GM21447 (cell line): Measurements from ENCODE around the gene SARDH.
"Not testable (repeated sequence)": the region's sequence is repeated elsewhere in the genome, so short reads cannot be mapped to it uniquely, and the experiment has no call there.

Experiments used
- ATAC-seq: cut with Tn5 transposase; IDR thresholded peaks from one replicate; pipeline ENCODE4 v1.9.1; 2021; ENCODE audit not compliant: unreplicated experiment

The SARDH gene

GRCh38 chr9:133761641-133762248 is 23.6 kb upstream of the SARDH start:
- ATAC-seq, result no peak

DNA sequence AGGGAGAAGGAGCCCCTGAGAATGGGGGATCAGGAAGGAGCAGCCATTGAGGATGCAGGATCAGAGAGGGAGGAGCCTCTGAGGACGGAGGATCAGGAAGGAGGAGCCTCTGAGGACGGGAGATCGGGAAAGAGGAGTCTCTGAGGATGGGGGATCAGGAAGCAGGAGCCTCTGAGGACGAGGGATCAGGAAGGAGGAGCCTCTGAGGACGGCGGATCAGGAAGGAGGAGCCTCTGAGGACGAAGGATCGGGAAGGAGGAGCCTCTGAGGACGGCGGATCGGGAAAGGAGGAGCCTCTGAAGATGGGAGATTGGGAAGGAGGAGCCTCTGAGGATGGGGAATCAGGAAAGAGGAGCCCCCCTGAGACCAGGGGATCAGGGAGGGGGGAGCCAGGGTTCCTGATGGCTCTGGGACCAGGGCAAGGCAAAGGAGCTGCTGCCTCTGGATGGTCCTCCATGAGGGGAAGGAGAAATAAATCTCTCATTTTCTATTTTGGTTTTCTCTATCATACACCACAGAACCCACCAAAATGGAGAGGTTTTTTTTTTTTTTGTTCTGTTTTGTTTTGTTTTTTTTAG is 22.6 kb upstream of the SARDH start:
- no peak for ATAC-seq

GRCh38 chr9:133759946-133760345 is 21.8 kb upstream of the SARDH start:
- ATAC-seq, result no peak

DNA sequence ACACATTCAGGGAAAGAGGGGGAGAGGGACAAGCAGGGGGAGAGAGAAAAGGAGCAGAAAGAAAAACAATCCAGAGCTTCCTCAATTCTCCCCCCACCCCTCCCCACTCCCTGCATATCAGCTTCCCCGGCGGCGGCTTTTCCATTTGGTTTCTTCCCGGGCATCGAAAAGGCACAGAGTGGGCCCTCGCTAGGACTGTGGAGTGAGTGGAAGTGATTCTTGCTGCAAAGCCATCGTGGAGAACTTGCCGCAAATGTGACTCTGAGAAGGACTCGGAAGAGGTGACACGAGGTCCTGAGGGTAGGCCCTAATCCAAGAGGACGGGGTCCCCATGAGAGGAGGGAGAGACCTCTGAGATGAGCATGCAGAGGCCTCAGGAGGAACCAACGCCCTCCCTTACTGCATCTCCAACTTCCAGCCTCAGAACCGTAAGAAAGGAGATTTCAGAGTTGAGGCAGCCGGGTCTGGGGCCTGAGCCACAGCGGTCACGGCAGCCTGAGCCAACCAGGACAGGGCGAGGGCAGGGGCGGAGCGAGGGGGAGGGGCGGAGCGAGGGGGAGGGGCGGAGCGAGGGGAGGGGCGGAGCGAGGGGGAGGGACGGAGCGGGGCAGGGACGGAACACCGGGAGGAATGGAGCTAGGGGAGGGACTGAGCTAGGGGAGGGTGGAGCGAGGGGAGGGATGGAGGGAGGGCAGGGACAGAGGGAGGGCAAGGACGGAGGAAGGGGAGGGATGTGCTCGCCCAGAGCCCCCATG is 21.2 kb upstream of the SARDH start:
- ATAC-seq, result no peak

DNA sequence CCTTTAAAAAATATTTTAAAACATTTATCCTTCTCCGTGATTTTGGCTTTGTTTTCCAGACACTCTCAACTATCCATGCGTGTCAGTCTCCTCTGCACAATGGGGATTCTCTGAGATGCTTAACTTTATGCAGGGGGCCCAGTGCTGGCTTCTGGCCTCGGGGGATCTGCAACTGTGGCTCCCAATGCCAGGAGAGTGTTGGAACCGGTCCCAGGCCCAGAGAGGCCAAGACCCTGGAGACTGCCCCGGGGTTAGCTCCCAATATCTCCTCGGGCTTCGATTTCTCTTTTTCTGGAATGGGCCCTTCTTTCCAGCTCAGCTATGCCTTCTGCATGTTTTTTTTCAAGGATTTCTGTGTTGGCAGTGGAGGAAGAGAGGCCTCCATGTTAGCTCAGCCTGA is 20.1 kb upstream of the SARDH start:
- ATAC-seq, result no peak

DNA sequence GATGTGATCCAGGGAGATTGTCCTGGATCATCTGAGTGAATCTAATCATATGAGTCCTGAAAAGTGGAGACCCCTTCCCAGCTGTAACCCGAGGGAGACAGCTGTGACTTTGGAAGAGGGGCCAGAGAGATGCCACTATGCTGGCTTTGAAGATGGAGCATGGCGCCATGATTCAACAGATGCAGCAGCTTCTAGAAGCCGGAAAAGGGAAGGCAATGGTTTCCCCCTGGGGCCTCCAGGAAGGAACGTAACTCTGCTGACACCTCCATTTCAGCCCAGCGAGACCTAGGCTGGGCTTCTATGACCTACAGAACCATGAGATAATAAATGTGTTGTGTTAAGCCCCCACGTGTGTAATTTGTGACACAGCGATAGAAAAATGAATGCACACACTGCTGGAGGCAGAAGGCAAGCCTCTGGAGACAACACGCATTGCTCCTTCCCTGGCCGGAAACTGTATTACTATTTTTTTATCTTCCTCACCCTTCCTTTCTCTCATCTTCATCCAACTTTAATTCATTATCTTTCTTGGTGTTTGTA is 16.6 kb upstream of the SARDH start:
- ATAC-seq, result no peak

- no peak for ATAC-seq
Observed at GRCh38 chr9:133754187-133754586, 16.0 kb upstream of the SARDH start.

GRCh38 chr9:133752739-133753446 is 14.7 kb upstream of the SARDH start:
- no peak for ATAC-seq

GRCh38 chr9:133750982-133751649 is 13.0 kb upstream of the SARDH start:
- ATAC-seq, result no peak

DNA sequence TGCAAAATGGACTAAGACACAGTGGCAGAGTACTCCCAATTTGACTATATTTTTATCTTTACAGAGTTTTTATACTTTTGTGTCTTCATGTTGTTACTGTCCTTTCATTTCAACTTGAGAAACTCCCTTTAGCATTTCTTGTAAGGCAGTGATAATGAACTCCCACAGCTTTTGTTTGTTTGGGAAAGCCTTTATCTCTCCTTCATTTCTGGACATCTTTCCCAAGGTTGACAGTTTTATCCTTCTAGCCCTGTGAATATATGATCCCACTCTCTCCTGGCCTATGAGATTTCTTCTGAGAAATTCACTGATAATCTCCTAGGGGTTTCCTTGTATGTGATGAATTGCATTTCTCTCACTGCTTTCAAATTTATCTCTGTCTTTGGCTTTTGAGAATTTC is 9.2 kb upstream of the SARDH start:
- no peak for ATAC-seq

GRCh38 chr9:133744528-133744927 is 6.4 kb upstream of the SARDH start:
- ATAC-seq, result not testable (repeated sequence)

- peak; percentile 65 for ATAC-seq
Observed at GRCh38 chr9:133742849-133743444, 4.8 kb upstream of the SARDH start.

DNA sequence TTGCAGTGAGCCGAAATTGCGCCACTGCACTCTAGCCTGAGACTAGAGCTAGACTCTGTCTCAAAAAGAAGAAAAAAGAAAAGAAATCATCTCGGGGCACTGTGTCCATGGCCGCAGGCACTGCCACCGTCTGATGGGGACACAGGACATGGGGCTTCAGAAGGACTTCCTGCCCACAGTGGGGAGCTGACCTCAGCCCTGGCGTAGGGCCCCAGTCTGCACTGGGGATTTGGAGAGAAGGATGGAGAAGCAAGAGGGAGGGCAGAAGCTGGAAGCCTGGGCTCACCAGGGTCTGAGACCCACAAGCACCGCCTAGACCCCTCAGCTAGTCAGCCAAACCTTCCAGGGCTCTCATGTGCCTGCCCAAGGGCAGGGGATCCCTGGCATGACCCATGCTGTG is 4.1 kb upstream of the SARDH start:
- no peak for ATAC-seq

DNA sequence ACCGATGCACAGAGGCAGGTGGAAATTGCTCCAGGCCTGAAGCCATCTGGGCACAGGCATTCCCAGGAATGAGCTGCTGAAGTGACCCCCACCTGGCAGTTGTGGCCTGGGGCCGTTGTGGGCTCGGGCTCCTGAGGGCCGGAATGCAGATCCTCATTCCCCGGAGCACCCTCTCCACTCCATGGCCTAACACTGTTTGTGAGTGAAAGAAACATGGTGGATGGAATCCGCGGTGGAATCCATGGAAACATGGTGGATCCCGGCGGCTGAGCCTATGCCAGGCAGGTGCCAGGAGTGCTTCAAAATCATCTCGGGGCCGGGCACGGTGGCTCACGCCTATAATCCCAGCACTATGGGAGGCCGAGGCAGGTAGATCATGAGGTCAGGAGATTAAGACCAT is 3.6 kb upstream of the SARDH start:
- no peak for ATAC-seq

- ATAC-seq, result no peak
Observed at GRCh38 chr9:133740911-133741310, 2.8 kb upstream of the SARDH start.

DNA sequence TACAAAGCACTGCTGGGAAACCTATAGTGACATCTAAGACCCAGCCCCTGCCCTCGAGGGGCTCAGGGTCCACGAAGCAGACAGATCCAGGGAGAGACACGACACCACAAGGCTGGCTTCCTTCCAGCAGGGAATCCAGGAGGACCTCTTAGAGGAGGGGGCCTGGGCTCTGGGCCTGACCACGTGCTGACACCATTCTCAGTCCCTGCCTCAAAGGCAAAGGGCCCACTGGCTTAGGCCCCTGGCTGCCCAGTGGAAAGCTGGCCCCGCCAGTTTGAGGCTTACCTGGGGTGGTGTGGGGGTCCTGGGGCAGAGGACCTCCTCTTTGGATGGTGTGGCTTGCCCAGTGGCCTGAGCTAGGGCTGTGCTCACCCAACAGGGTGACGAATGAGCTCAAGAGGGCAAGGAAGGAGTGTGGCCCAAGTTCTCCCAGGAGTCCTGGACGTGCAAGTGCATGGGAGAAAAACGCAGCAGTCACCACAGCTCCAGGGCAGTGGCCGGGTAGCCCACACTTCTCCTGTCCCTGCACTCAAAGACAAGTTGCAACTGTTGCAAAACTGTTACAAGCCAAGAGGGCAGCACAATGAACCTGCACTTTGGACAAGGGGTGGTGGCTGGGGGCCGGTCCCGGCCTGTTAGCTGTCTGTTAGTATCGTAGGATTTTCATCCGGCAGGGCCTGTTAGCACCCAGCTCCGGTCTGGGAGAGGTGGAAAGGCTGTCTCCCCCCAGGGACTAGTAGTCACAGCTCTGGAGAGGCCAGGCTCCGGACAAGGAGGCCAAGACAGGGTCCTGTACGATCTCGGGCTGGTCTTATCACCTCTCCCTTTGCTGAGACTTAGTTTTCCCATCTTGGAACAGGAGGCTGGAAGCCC is 1.5 kb upstream of the SARDH start:
- ATAC-seq, result no peak

DNA sequence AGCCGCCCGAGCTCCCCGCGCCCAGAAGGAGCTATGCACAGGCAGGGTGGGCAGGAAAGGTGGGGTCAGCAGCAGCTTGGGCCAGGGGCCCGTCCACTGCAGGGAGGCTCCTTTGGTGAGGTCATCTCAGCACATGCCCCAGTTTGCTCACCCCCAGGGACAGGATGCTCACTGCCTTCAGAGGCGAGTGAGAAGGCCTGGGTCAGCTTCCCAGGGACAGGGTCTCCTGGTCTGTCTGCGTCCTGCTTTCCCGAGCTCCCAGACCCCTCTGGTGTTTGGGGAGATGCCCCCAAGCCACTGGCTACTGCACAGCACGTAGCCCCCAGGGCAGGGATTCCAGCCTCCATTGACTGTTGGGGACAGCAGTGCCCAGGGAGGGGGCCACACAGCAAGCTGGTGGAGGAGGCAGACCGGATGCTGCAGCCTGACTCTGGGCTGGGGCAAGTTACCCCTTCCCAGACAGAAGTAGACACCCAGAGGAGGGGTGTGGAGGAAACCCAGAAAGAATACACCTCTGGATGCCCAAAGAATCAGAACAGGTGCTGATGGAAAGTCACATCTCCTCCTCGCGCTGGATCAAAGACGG is 581 bp upstream of the SARDH start:
- no peak for ATAC-seq

DNA sequence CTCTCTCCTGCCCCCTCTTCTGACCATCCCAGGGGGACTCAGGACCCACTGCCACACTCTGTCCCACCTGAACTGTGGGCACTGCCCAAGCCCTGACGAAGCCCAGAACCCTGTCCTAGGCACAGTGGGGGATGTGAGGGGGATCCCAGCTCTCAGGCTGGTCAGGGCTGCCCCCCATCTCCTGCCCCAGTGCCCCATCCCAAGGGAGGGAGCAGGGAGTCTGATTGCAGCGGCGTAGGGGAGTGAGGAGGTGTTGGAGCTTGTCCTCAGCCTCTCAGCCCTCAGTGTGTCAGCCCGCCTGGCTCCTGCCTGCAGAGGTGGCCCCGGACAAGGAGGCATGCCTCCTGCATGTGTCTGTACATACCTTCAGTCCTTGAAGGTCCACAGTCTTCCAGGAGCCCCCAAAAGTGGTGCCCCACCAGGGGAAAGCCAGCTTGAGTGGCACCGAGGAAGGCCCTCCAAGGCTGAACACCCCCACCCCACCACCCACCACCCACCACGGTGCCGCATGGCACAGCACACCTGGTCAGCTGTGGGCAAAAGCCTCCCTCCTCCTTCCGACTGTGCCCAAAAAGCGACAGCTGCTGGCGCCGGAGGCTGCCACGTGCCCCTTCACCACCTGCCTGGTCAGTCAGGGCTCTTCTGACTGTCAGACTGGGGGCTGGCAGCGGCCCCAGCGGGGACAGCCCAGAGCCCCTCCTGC is 930 bp downstream of the SARDH start:
- ATAC-seq, result no peak

GRCh38 chr9:133735931-133736330 is 2.2 kb downstream of the SARDH start:
- ATAC-seq, result no peak
